NB4 (cell line): ENCODE data around the gene NAAA.

Experiments used
- CTCF ChIP-seq: IDR thresholded peaks from one replicate; pipeline ENCODE4 v1.5.1; 2012; ENCODE audit warnings: low read depth, low read length
- POLR2A ChIP-seq: IDR thresholded peaks from 2 replicates; pipeline ENCODE4 v1.6.1; 2011; ENCODE audit warnings: mild to moderate bottlenecking; ENCODE audit not compliant: insufficient read length; ENCODE audit errors: extremely low read depth

DNA sequence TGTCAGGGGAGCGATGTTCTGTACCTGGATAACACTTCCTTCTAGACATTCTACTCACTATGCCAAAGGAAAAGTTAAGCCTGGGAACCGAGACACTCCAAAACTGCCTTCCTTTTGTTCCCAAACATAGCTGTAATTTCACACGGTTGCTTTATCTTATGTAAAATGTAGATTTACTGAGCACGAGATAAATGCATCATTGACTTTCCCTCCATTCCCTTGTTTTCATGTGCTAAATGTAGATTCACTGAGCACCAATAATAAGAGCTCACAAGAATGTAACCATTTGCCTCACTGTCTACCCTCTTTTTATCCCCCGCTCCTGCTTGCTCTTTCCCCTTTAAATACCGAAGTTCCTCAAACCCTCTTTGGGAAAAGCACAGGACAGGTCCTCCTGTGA lies 27.8 kb downstream of the NAAA start:
- no peak for TF ChIP-seq CTCF
- TF ChIP-seq POLR2A, result no peak
